ENCODE data around the gene PUS1.

PUS1 gene

GRCh38 chr12:131986910-131987309 is 57.8 kb downstream of the PUS1 start:
- Histone ChIP-seq H3K36me3 (ENCODE audit: insufficient read depth, low read length) (peaks cover 96% of the 10 kb centered on the region; the same call in 1 of the 2 replicates), H3K4me1 (ENCODE audit: insufficient read depth, low read length, poor library complexity, severe bottlenecking) (no peaks in the 10 kb centered on the region), H3K9ac (ENCODE audit: low read depth, low read length, poor library complexity, severe bottlenecking) (no peak overlapping the region)

GRCh38 chr12:131987552-131987951 is 58.5 kb downstream of the PUS1 start:
- H3K4me1 ChIP-seq (ENCODE audit: insufficient read depth, low read length, poor library complexity, severe bottlenecking): no peaks in the 10 kb centered on the region
- no peaks in the 10 kb centered on the region for H3K27me3 ChIP-seq (ENCODE audit: insufficient read depth, low read length, poor library complexity, severe bottlenecking)
- no peak overlapping the region for H3K9ac ChIP-seq (ENCODE audit: low read depth, low read length, poor library complexity, severe bottlenecking)
- H4K20me1 ChIP-seq (ENCODE audit: insufficient read depth, low read length, poor library complexity, severe bottlenecking): no peaks in the 10 kb centered on the region
- H3K9me3 ChIP-seq (ENCODE audit: insufficient read depth, low read depth, low read length): no peaks in the 10 kb centered on the region
- no peaks in the 10 kb centered on the region for H3K9me2 ChIP-seq (replicated peaks; ENCODE audit: low read depth, low read length)
- no peak overlapping the region for H2AFZ ChIP-seq (ENCODE audit: low read length)
- H3K4me2 ChIP-seq (ENCODE audit: low read depth, low read length, poor library complexity, severe bottlenecking): no peak overlapping the region
- peaks cover 96% of the 10 kb centered on the region; the same call in 1 of the 2 replicates for H3K36me3 ChIP-seq (ENCODE audit: insufficient read depth, low read length)
- TF ChIP-seq, protein P1, sequence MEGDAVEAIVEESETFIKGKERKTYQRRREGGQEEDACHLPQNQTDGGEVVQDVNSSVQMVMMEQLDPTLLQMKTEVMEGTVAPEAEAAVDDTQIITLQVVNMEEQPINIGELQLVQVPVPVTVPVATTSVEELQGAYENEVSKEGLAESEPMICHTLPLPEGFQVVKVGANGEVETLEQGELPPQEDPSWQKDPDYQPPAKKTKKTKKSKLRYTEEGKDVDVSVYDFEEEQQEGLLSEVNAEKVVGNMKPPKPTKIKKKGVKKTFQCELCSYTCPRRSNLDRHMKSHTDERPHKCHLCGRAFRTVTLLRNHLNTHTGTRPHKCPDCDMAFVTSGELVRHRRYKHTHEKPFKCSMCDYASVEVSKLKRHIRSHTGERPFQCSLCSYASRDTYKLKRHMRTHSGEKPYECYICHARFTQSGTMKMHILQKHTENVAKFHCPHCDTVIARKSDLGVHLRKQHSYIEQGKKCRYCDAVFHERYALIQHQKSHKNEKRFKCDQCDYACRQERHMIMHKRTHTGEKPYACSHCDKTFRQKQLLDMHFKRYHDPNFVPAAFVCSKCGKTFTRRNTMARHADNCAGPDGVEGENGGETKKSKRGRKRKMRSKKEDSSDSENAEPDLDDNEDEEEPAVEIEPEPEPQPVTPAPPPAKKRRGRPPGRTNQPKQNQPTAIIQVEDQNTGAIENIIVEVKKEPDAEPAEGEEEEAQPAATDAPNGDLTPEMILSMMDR (conservative IDR thresholded peaks at IDR 0.05; ENCODE audit: low read length): no peak
- no peak for TF ChIP-seq EZH2phosphoT487 (IDR thresholded peaks at IDR 0.05; ENCODE audit: borderline replicate concordance)
- H3K4me3 ChIP-seq (ENCODE audit: low read length, poor library complexity, severe bottlenecking): no peak overlapping the region
- no peaks in the 10 kb centered on the region for H3F3A ChIP-seq (ENCODE audit: low read depth)
- H3K79me2 ChIP-seq (ENCODE audit: insufficient read depth, low read length): no peaks in the 10 kb centered on the region

More at GRCh38 chr12:131986910-131987309, 57.8 kb downstream of the PUS1 start:
- Histone ChIP-seq H3K27me3 (ENCODE audit: insufficient read depth, low read length, poor library complexity, severe bottlenecking) (no peaks in the 10 kb centered on the region), H3K4me3 (ENCODE audit: low read length, poor library complexity, severe bottlenecking) (no peak overlapping the region), H3K9me3 (ENCODE audit: insufficient read depth, low read depth, low read length) (no peaks in the 10 kb centered on the region), H3F3A (ENCODE audit: low read depth) (no peaks in the 10 kb centered on the region), H3K9me2 (replicated peaks; ENCODE audit: low read depth, low read length) (no peaks in the 10 kb centered on the region), H3K79me2 (ENCODE audit: insufficient read depth, low read length) (no peaks in the 10 kb centered on the region), H3K4me2 (ENCODE audit: low read depth, low read length, poor library complexity, severe bottlenecking) (no peak overlapping the region), H4K20me1 (ENCODE audit: insufficient read depth, low read length, poor library complexity, severe bottlenecking) (no peaks in the 10 kb centered on the region), H2AFZ (ENCODE audit: low read length) (no peak overlapping the region)
- no peak for TF ChIP-seq EZH2phosphoT487 (IDR thresholded peaks at IDR 0.05; ENCODE audit: borderline replicate concordance)
- TF ChIP-seq, protein P1 (conservative IDR thresholded peaks at IDR 0.05; ENCODE audit: low read length): no peak

DNA sequence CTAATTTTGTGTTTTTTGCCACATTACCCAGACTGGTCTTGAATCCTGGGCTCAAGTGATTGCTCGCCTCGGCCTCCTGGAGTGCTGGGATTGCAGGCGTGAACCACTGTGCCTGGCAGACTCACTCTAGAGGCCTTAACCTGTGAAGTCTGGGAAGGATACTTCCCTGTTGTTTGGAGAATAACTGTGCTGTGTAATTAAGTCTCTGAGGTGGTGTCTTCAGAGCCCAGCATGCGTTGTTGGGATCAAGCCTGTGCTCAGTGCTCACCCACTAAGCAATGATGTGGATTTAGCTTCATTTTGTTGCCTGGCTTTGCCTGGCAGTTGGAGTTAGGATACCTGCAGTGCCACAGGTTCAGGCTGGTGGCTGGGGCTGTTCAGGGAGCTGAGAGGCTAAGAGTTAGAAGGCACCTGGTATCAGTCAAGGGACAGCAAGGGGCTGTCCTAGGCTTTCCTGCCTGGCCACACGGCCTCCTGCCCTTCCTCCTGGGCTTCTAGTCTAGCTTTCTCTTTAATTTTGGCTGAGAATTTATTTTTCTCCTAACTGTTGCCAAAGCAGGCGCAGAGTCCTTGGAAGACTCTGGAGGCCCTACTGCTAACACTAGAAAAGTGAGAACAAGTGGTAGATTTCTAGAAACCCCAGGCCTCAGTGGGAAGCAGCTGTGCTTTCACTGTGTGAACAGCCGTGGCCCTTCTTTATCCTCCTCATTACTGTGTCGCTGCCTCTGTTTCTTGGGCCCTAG is 59.1 kb downstream of the PUS1 start:
- Histone ChIP-seq H3K36me3 (ENCODE audit: insufficient read depth, low read length) (peaks cover 97% of the 10 kb centered on the region; the same call in 1 of the 2 replicates), H4K20me1 (ENCODE audit: insufficient read depth, low read length, poor library complexity, severe bottlenecking) (no peaks in the 10 kb centered on the region), H2AFZ (ENCODE audit: low read length) (no peak overlapping the region), H3K9ac (ENCODE audit: low read depth, low read length, poor library complexity, severe bottlenecking) (no peak overlapping the region), H3F3A (ENCODE audit: low read depth) (no peaks in the 10 kb centered on the region), H3K4me3 (ENCODE audit: low read length, poor library complexity, severe bottlenecking) (no peak overlapping the region), H3K4me1 (ENCODE audit: insufficient read depth, low read length, poor library complexity, severe bottlenecking) (no peaks in the 10 kb centered on the region), H3K27me3 (ENCODE audit: insufficient read depth, low read length, poor library complexity, severe bottlenecking) (no peaks in the 10 kb centered on the region), H3K9me2 (replicated peaks; ENCODE audit: low read depth, low read length) (no peaks in the 10 kb centered on the region), H3K9me3 (ENCODE audit: insufficient read depth, low read depth, low read length) (no peaks in the 10 kb centered on the region), H3K4me2 (ENCODE audit: low read depth, low read length, poor library complexity, severe bottlenecking) (no peak overlapping the region), H3K79me2 (ENCODE audit: insufficient read depth, low read length) (no peaks in the 10 kb centered on the region)
- no peak for TF ChIP-seq EZH2phosphoT487 (IDR thresholded peaks at IDR 0.05; ENCODE audit: borderline replicate concordance)
- TF ChIP-seq, protein P1 (conservative IDR thresholded peaks at IDR 0.05; ENCODE audit: low read length): no peak

Data from Loucy (cell line).